Upper lobe of left lung (tissue), 4 donors: Measurements from ENCODE around the gene CAPZB.

Experiments
- POLR2A ChIP-seq, 4 donors: fragments of 450-650 bp; IDR thresholded peaks; one replicate each; pipeline ENCODE4 v1.5.1; 2016 to 2017; ENCODE audit warnings: antibody characterized with exemption in 4 of 4, mild to moderate bottlenecking in 2 of 4
- TF ChIP-seq, protein P1 (sequence below), 6 experiments: fragments of 450-650 bp in 4 of 6; fragments of 200-600 bp in 2 of 6; sonication (generic) in 2 of 6; IDR thresholded peaks; one replicate each; pipeline ENCODE4 v1.5.1; 2016 to 2019; ENCODE audit warnings: antibody characterized with exemption in 6 of 6

DNA sequence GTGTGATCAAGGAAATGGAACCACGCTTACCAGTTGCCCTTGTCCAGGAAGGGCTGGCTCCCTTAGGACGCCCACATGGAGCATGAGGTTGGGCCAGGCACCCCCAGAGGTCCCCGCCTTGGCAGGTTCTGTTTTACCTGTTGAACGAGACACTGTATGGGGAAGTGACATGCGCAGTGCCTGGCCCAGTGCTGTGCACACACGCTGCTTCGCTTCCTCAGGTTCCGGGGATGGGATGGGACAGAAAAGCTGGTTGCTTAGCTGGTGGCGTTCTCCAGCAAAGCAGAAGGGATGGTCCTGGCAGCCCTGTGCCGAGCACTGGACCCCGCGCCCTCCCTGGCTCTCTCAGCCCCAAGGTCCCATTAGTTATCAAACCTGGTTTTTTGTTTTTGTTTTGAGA lies 152.5 kb downstream of the CAPZB start:
- TF ChIP-seq, protein P1, sequence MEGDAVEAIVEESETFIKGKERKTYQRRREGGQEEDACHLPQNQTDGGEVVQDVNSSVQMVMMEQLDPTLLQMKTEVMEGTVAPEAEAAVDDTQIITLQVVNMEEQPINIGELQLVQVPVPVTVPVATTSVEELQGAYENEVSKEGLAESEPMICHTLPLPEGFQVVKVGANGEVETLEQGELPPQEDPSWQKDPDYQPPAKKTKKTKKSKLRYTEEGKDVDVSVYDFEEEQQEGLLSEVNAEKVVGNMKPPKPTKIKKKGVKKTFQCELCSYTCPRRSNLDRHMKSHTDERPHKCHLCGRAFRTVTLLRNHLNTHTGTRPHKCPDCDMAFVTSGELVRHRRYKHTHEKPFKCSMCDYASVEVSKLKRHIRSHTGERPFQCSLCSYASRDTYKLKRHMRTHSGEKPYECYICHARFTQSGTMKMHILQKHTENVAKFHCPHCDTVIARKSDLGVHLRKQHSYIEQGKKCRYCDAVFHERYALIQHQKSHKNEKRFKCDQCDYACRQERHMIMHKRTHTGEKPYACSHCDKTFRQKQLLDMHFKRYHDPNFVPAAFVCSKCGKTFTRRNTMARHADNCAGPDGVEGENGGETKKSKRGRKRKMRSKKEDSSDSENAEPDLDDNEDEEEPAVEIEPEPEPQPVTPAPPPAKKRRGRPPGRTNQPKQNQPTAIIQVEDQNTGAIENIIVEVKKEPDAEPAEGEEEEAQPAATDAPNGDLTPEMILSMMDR (IDR thresholded peaks at IDR 0.05) = no peak
- no peak for TF ChIP-seq POLR2A (IDR thresholded peaks at IDR 0.05)
